SH-SY5Y (cell line): ENCODE data around the gene UCMA.

Experiments used
- GATA2 ChIP-seq: IDR thresholded peaks from 2 replicates; pipeline ENCODE4 v1.6.1; 2011; ENCODE audit warnings: mild to moderate bottlenecking, low read depth, low read length
- GATA3 ChIP-seq: IDR thresholded peaks from 2 replicates; pipeline ENCODE4 v1.6.1; 2011; ENCODE audit warnings: low read depth, mild to moderate bottlenecking, low read length, moderate library complexity

Gene UCMA, protein sequence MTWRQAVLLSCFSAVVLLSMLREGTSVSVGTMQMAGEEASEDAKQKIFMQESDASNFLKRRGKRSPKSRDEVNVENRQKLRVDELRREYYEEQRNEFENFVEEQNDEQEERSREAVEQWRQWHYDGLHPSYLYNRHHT

DNA sequence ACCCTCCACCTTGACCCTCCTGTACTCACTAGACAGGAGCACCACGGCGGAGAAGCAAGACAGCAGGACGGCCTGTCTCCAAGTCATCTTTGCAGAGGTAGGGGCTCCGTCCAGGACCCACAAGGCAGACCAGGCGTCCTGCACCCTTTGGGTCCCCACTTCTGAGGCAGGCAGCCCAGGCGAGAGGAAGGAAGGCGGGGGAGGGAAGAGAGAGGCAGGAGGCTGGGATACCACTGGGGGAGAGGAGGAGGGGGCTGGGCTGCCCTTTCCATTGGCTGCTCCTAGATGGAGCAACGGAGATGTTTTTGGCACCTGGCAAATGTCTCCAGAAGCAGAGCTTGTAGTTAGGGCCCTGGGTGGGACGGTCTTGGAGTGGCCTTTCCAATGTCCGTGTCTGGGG lies at the start of gene UCMA:
TSS of gene UCMA (minus strand) at position 203 of the 400 bp plus-strand sequence. CDS start at position 87, 116 bp downstream.
- TF ChIP-seq GATA2 (no peak), GATA3 (no peak)

DNA sequence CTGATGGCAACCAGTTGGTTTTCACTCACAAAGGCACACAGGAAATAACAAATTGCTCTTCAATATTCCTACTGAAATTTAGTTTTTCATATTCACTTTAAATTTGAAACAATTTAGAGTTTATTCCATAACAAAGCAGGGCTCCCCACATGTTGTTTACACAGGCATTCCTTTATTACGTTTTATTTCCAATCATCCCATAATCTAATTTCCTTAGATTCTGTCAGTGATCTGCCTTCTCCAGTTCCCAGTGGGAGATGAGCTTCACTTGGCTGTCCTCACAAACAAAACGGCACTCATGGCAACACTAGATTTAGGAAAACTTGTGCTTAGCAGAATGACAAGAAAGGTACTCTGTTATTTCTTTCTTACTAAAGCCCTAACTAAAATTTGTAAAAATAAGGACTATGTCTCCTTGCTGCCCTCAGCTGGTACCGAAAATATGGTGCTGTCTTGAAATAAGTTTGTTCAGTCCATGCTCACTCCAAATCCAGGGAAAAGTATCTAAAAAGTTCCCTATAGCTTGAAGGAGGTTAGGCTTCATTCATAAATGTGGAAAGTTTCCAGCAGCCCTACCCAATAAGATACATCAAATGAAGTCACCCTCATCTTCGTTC lies 42.7 kb upstream of the UCMA start:
- TF ChIP-seq GATA2, result peak; percentile 24; the same call in 1 of the 2 replicates
- no peak for TF ChIP-seq GATA3

GRCh38 chr10:13272164-13272571 lies 38.0 kb upstream of the UCMA start:
- no peak for TF ChIP-seq GATA2
- TF ChIP-seq GATA3, result no peak

DNA sequence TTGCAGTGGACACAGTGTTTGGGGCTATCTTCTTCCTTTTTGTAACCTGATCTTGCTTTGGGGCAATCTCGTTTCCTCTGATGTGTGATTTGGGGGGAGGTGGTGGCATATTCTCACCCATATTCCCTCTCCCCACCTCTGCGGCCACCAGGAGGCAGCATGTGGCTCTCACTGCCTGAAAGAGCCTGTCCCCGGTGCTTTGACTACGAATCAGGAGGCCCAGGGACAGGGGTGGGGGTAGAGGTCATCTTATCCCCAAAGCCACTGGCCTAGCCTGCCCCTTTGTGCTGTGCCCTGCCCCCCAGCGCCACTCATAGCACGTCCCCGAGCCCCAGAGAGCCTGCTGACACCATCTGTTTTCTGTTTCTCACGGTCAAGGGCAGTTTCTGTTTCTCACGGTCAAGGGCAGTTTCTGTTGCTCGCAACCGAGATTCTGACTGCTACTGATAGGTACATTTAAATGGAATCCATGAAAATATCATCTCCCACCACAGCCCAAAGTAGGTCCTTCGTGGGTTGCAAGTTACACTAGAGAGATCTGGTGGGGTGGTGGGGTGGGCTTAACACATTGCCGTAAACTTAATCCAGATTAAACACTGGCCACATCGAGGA lies 37.5 kb upstream of the UCMA start:
- TF ChIP-seq GATA3 (no peak), GATA2 (no peak)

DNA sequence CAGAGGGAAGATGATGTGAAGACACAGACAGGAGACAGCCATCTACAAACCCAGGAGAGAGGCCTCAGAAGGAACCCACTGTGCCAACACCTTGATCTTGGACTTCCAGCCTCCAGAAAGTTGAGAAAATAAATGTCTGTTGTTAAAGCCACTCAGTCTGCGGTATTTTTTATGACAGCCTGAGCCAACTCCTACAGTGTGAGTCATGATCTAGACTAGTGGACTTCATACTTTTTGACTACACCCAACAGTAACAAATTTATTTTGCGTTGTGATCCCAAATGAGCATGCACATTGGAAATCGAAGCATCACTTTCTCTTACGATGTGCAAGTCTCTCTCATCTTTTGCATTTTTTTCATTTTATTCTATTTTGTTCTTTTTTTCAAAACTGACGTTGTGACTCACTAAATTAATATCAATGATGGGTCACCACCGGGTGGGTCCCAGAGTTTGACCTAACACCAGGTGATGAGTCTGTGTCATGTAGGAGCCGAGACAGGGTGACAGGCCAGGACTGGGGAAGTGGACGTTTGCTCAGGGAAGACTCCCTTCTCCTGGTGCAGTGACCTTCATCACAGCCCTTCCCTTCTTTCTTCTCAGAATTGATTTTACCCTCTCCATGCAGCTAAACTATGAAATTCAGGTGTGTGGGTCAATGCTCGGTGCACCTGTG lies 36.8 kb upstream of the UCMA start:
- no peak for TF ChIP-seq GATA2
- no peak for TF ChIP-seq GATA3

DNA sequence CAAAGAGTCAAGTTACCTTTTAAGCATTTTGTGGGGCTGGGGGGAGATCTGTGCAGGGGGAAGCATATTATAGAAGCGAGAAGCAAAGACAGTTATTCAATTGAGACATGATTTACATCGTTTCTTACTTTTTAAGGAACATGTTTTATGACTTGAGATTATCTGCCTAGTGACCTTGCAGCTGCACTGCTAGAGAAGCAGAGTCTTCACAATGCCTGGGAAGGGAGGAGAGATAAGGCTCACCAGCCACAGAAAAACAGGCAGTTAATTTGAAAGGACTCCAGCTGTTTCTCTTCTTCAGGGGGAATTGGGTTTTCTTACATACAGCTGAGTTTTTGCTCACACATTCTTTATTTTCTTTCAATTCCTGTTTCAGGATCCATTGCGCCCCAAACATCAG lies 34.7 kb upstream of the UCMA start:
- TF ChIP-seq GATA3 (no peak), GATA2 (no peak)

- no peak for TF ChIP-seq GATA3
Measured at GRCh38 chr10:13268310-13268709, 34.1 kb upstream of the UCMA start.

DNA sequence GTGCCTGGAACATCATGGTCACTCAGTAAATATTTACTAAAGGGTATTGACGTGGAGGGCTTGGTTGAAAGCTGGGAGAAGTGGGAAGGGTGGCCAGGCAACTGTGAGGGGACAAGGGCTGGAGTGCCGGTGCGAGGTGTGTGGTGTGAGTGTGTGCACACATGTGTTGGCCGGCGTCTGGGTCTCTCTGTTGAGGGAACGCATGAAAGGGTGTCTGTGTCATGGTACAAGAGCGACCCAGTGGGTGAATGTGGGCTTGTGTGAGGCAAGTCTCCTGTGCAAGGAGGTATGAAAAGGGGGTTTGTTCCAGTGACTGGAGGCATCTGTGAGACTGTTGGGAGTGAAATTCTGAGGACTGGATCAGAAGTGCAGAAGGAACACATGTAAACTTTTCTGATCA lies 29.4 kb upstream of the UCMA start:
- TF ChIP-seq GATA3 (no peak), GATA2 (no peak)

- TF ChIP-seq GATA3 (no peak), GATA2 (no peak)
Measured at GRCh38 chr10:13262433-13262832, 28.3 kb upstream of the UCMA start.

GRCh38 chr10:13257621-13258140 lies 23.5 kb upstream of the UCMA start:
- TF ChIP-seq GATA2 (no peak), GATA3 (no peak)

GRCh38 chr10:13256627-13257026 lies 22.5 kb upstream of the UCMA start:
- TF ChIP-seq GATA2 (no peak), GATA3 (no peak)

DNA sequence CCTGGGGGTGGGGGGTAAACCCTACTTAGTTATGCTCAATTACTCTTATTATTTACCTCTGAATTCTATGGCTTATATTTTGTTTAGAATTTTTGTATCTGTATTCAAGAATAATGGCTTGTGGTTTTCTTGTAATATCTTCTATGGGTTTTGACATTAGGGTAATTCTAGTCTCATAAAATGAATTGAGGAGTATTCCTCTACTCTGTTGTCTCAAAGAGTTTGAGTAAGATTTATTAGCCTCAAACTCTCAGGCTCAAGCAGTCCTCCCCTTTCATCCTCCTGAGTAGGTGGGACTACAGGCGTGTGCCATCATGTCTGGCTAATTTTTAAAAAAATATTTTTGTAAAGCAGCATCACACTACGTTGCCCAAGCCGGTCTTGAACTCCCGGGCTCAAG lies 19.6 kb upstream of the UCMA start:
- TF ChIP-seq GATA3, result no peak
- no peak for TF ChIP-seq GATA2

- TF ChIP-seq GATA2 (no peak), GATA3 (no peak)
Measured at GRCh38 chr10:13247784-13248183, 13.6 kb upstream of the UCMA start.

GRCh38 chr10:13247246-13247645 lies 13.1 kb upstream of the UCMA start:
- no peak for TF ChIP-seq GATA3
- TF ChIP-seq GATA2, result no peak
